Adipocyte (in vitro differentiated cells): ENCODE results near the gene MCM8.

Experiments used
- DNase-seq: peaks from one replicate; pipeline ENCODE4 v3.0.0-alpha.2; 2015; ENCODE audit warnings: low read depth
- H3K27me3 ChIP-seq: replicated peaks from 2 replicates; pipeline ENCODE4 v1.7.0; 2013; ENCODE audit warnings: mild to moderate bottlenecking, low read length, moderate library complexity; ENCODE audit not compliant: control insufficient read depth, insufficient read depth
- H3K36me3 ChIP-seq: 2 replicates; pipeline ENCODE4 v1.7.0; 2013; ENCODE audit warnings: low read length, mild to moderate bottlenecking, moderate library complexity; ENCODE audit not compliant: control insufficient read depth, insufficient read depth, severe bottlenecking
- H3K4me1 ChIP-seq: 2 replicates; pipeline ENCODE4 v1.7.0; 2013; ENCODE audit warnings: mild to moderate bottlenecking, low read length, moderate library complexity; ENCODE audit not compliant: control insufficient read depth, insufficient read depth
- H3K4me3 ChIP-seq: 2 replicates; pipeline ENCODE4 v1.7.0; 2013; ENCODE audit warnings: mild to moderate bottlenecking, low read length, moderate library complexity
- H3K9ac ChIP-seq: 2 replicates; pipeline ENCODE4 v1.7.0; 2013; ENCODE audit warnings: mild to moderate bottlenecking, low read length, moderate library complexity
- H3K9me3 ChIP-seq: 2 replicates; pipeline ENCODE4 v1.7.0; 2013; ENCODE audit warnings: mild to moderate bottlenecking, low read length, moderate library complexity; ENCODE audit not compliant: control insufficient read depth

MCM8 gene

DNA sequence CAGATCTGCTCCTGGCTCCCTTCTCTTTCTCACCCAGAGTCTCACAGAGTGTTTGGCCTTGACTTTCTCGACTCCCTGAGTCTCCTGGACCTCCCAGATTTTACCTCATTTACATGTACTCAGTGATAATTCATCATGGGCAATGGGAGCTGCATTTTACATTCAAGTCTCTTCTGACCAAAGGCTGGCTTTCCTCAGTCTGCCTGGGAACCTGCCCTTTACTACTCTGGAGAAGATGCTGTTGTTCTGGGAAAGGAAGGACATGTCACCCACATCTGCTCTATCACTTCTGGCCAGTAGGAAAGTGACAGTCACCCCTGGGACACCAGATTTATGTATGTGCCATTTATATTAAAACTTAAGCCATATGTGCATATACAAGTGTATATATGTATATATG is 96.0 kb downstream of the MCM8 start:
- H3K9me3 ChIP-seq, result no peaks in the 10 kb centered on the region
- no peak for DNase-seq
- H3K36me3 ChIP-seq, result peaks cover 14% of the 10 kb centered on the region
- H3K9ac ChIP-seq, result no peak overlapping the region
- peaks cover 4% of the 10 kb centered on the region for H3K4me1 ChIP-seq
- no peaks in the 10 kb centered on the region for H3K27me3 ChIP-seq
- no peak overlapping the region for H3K4me3 ChIP-seq

- no peak overlapping the region for H3K4me3 ChIP-seq
- no peak for DNase-seq
- H3K9ac ChIP-seq, result no peak overlapping the region
- H3K27me3 ChIP-seq, result peaks cover 9% of the 10 kb centered on the region
- peaks cover 2% of the 10 kb centered on the region for H3K36me3 ChIP-seq
- H3K9me3 ChIP-seq, result no peaks in the 10 kb centered on the region
- H3K4me1 ChIP-seq, result peaks cover 17% of the 10 kb centered on the region
Observed at GRCh38 chr20:6048391-6048790, 97.9 kb downstream of the MCM8 start.
